ENCODE results near the gene PHEX.

- TF ChIP-seq POLR2AphosphoS5 (IDR thresholded peaks at IDR 0.05) (no peak), POLR2A (IDR thresholded peaks at IDR 0.05; ENCODE audit: low read depth) (no peak)
Measured at GRCh38 chrX:22110729-22111494, 78.8 kb downstream of the PHEX start.

Data from esophagus muscularis mucosa (tissue), 2 donors.